HG02852 (cell line): ENCODE results near the gene SLMAP.
"Not testable (repeated sequence)": the region's sequence is repeated elsewhere in the genome, so short reads cannot be mapped to it uniquely, and the experiment has no call there.

Source experiments
- ATAC-seq: cut with Tn5 transposase; IDR thresholded peaks from one replicate; pipeline ENCODE4 v1.9.1; 2021; ENCODE audit warnings: mild to moderate bottlenecking, moderate library complexity; ENCODE audit not compliant: unreplicated experiment

The SLMAP gene

GRCh38 chr3:57793737-57794187 is 37.7 kb downstream of the SLMAP start:
- ATAC-seq, result no peak

GRCh38 chr3:57794501-57794900 is 38.4 kb downstream of the SLMAP start:
- no peak for ATAC-seq

GRCh38 chr3:57794951-57795350 is 38.8 kb downstream of the SLMAP start:
- no peak for ATAC-seq

GRCh38 chr3:57796261-57796660 is 40.2 kb downstream of the SLMAP start:
- no peak for ATAC-seq

- ATAC-seq, result no peak
Observed at GRCh38 chr3:57797701-57798487, 41.8 kb downstream of the SLMAP start.

- no peak for ATAC-seq
Observed at GRCh38 chr3:57803647-57804081, 47.6 kb downstream of the SLMAP start.

GRCh38 chr3:57805266-57805665 is 49.2 kb downstream of the SLMAP start:
- ATAC-seq, result no peak

GRCh38 chr3:57805674-57806073 is 49.6 kb downstream of the SLMAP start:
- ATAC-seq, result no peak

- not testable (repeated sequence) for ATAC-seq
Observed at GRCh38 chr3:57806195-57806594, 50.1 kb downstream of the SLMAP start.

GRCh38 chr3:57808961-57809608 is 53.0 kb downstream of the SLMAP start:
- no peak for ATAC-seq

GRCh38 chr3:57809609-57809968 is 53.5 kb downstream of the SLMAP start:
- ATAC-seq, result no peak

- ATAC-seq, result no peak
Observed at GRCh38 chr3:57810048-57810447, 53.9 kb downstream of the SLMAP start.

- ATAC-seq, result no peak
Observed at GRCh38 chr3:57810471-57811137, 54.5 kb downstream of the SLMAP start.

- no peak for ATAC-seq
Observed at GRCh38 chr3:57815036-57815435, 58.9 kb downstream of the SLMAP start.

GRCh38 chr3:57816471-57817095 is 60.5 kb downstream of the SLMAP start:
- ATAC-seq, result no peak

- no peak for ATAC-seq
Observed at GRCh38 chr3:57818772-57819171, 62.7 kb downstream of the SLMAP start.

GRCh38 chr3:57820479-57820878 is 64.4 kb downstream of the SLMAP start:
- ATAC-seq, result no peak

GRCh38 chr3:57821765-57822164 is 65.7 kb downstream of the SLMAP start:
- no peak for ATAC-seq

- no peak for ATAC-seq
Observed at GRCh38 chr3:57822686-57823085, 66.6 kb downstream of the SLMAP start.

GRCh38 chr3:57825116-57825515 is 69.0 kb downstream of the SLMAP start:
- no peak for ATAC-seq

GRCh38 chr3:57826245-57826951 is 70.3 kb downstream of the SLMAP start:
- ATAC-seq, result no peak
